GM10266 (cell line): ENCODE results near the gene ANK2.
A peak's percentile ranks its signal among the peaks of the same experiment; 100 is the strongest.

Experiments used
- DNase-seq: peaks from one replicate; pipeline ENCODE4 v3.0.0; 2012; ENCODE audit errors: extremely low spot score
- TF ChIP-seq, protein P1 (sequence below): IDR thresholded peaks from 2 replicates; pipeline ENCODE4 v1.5.1; 2012; ENCODE audit warnings: mild to moderate bottlenecking, low read depth; ENCODE audit not compliant: control insufficient read depth, insufficient read depth; ENCODE audit errors: missing control alignments

The ANK2 gene

DNA sequence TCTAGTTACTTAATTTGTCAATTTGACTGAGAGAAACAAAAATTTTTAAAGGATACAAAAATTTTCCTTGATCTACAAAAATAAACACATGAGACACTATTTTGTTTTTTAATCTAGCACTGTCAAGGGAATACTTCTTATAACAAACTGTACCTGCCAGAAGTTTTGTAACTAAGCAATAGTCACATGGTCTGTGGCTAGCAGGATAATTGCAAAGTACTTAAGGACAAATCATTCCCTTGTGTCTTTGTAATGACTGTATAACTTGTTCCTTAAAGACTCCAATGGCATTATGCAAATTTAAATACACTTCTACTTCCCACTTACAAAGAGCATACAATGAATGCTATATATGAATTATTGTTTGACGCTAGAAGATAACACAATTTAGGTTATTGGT, 25.1 kb upstream of the ANK2 start:
- DNase-seq = no peak
- TF ChIP-seq, protein P1, sequence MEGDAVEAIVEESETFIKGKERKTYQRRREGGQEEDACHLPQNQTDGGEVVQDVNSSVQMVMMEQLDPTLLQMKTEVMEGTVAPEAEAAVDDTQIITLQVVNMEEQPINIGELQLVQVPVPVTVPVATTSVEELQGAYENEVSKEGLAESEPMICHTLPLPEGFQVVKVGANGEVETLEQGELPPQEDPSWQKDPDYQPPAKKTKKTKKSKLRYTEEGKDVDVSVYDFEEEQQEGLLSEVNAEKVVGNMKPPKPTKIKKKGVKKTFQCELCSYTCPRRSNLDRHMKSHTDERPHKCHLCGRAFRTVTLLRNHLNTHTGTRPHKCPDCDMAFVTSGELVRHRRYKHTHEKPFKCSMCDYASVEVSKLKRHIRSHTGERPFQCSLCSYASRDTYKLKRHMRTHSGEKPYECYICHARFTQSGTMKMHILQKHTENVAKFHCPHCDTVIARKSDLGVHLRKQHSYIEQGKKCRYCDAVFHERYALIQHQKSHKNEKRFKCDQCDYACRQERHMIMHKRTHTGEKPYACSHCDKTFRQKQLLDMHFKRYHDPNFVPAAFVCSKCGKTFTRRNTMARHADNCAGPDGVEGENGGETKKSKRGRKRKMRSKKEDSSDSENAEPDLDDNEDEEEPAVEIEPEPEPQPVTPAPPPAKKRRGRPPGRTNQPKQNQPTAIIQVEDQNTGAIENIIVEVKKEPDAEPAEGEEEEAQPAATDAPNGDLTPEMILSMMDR = no peak

DNA sequence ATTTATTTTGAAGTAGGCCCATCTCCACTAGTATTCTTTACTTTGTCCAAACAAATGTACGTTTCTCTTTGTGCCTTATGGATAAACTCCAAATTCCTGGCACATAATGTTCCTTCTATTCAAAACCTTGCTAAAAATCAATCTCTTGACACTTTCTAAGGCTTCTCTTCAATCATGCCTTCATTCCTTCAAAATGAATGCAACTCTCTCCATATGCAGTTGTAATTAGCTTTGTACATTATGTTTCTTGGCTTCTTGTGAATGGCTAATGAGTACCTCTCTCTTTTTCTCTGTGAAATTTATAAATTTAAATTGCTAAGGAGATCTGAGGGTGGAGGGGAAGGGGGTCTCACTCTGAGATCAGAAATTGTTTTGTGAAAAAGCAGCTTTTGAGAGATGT, 24.0 kb upstream of the ANK2 start:
- TF ChIP-seq, protein P1 = no peak
- DNase-seq = no peak

DNA sequence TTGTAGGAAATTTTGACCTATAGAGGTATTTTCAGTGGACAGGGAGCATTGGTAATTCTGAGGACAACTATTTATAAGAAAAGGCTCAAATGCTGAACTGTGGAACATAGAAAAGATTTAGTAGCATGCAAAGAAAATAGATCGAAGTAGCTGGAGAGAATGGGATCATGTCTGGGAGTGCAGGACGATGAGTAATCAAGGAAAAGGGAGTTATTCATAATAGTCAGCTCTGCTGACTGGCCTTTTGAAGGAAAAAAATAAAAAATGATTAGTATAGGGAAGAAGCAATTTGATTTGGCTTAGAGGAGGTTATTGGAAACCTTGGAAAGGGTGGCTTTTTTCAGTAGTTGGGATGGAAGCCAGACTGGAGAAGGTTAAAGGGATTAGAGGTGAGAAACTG, 22.9 kb upstream of the ANK2 start:
- no peak for DNase-seq
- TF ChIP-seq, protein P1 = no peak

DNA sequence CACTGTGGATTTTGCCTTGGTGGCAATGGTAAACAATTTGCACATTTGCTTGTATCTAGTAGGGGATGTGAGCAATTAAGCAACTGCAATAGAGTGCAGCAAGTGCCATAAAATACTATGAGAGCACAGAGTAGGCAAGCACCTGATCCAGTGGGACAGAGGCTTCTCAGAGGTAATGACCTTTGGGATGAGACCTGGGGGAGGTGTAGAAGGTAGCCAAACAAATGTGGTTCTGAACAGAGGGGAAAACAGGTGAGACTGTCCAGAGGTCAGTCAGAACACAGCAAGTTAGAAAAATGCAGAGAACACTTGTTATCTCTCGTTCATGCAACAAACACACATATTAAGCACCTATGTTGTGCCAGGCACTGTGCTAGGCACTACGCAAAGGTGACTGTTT, 21.4 kb upstream of the ANK2 start:
- DNase-seq = no peak

DNA sequence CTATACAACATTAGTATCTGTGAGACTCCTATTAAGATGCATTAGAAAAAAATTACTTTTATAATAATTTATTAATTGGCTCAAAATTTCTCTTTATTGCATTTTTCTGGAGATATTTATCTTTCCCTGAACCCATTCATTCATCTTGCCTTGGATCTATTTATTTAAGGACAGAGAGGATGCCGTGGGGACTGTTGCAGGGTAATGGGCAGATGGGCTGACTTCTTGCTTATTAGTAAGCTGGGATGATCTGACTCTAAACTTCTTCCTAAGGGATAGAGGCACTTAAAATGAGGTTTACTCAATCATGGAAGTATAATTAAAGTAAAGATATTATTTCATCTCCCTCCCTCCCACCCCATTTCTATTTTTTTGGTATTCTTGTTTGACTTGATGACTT, 18.2 kb upstream of the ANK2 start:
- DNase-seq = no peak
- TF ChIP-seq, protein P1 = no peak

More for the DNA sequence above, 21.4 kb upstream of the ANK2 start:
- TF ChIP-seq, protein P1 = no peak

DNA sequence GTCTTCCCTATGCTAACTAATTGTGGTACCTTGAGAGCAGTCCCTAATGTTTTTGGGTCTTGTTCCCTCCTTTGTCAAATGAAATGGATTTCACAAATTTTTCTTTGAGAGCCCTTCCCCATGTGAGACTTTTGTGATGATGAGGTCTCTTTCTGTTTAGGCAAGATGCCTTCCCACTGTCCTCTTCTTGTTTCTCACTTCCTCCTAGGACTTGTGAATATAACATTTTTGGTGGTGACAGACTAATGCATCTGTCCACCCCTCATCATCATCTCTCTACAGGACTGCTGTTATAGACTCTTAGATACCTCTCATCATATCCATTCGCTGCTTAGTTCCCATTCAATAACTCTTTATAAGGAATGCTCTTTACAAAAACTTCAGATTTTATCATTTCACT, 8.7 kb upstream of the ANK2 start:
- DNase-seq = peak; percentile 10
- TF ChIP-seq, protein P1 = no peak

DNA sequence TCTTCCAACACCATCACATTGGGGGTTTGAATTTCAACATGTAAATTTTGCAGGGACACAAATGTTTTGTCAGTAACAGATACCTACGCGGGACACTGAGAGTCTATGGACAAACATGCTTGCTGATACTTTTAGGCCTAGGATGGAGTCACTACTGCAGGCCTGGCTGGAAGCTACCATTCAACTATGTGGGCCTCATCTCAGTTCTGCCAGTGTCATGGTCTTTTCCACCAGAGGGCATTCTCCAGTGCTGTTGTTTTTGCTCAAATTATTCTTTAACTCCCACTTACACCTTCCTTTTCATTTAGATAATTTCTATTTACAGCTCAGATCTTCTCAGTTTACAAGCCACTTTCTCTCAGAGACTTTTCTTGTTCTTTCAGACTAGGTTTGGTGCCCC, 7.0 kb upstream of the ANK2 start:
- DNase-seq = no peak
- TF ChIP-seq, protein P1 = no peak
